Activated T-helper 2 cell treated with anti-CD3 and anti-CD28 coated beads, Interferon-gamma antibody, Interleukin-2, Interleukin-4, amounts not matched to agents 10 μg/mL and 5 μg/mL and 100 μg/mL, durations not matched to agents 14 hours and 24 hours and 36 hours (primary cell): Measurements from ENCODE around the gene RC3H1. TPM values are rescaled to one million over a fixed set of nuclear protein-coding genes. Genes with fewer than 3 reads are reported as not detected.
A peak's percentile ranks its signal among the peaks of the same experiment; 100 is the strongest.
"Not testable (repeated sequence)": the region's sequence is repeated elsewhere in the genome, so short reads cannot be mapped to it uniquely, and the experiment has no call there.

Source experiments
- DNase-seq: peaks from one replicate; pipeline ENCODE4 v3.0.0; 2021; ENCODE audit warnings: low spot score
- H3K27ac Mint-ChIP-seq: one replicate; pipeline ENCODE4 v1.8.0; 2021; ENCODE audit warnings: mixed read lengths
- H3K27me3 Mint-ChIP-seq: one replicate; pipeline ENCODE4 v1.8.0; 2021; ENCODE audit warnings: low read depth, mixed read lengths
- H3K36me3 Mint-ChIP-seq: one replicate; pipeline ENCODE4 v1.8.0; 2021; ENCODE audit warnings: low read depth, mixed read lengths
- H3K4me1 Mint-ChIP-seq: one replicate; pipeline ENCODE4 v1.8.0; 2021; ENCODE audit warnings: low read depth, mixed read lengths
- H3K4me3 Mint-ChIP-seq: one replicate; pipeline ENCODE4 v1.8.0; 2021; ENCODE audit warnings: low read depth, mild to moderate bottlenecking, moderate library complexity, mixed read lengths
- H3K9me3 Mint-ChIP-seq: one replicate; pipeline ENCODE4 v1.8.0; 2021; ENCODE audit warnings: mixed read lengths
- intact Hi-C: fragments of 100-400 bp; cut with micrococcal nuclease; formaldehyde crosslinking; loops from one replicate; pipeline ENCODE4 v1.15.1; 2023
- total RNA-seq: library from RNA; stranded (reverse); gene quantifications from 2 replicates; pipeline ENCODE4 v1.2.3, GENCODE V29; 2022

RC3H1 gene
- total RNA-seq, 1 donor from 2014 or later: 33.5 TPM

- peaks cover 10% of the 10 kb centered on the region for H3K4me1 Mint-ChIP-seq
- H3K4me3 Mint-ChIP-seq, H3K27me3 Mint-ChIP-seq, H3K27ac Mint-ChIP-seq, H3K9me3 Mint-ChIP-seq, DNase-seq, intact Hi-C loops: not testable (repeated sequence)
- H3K36me3 Mint-ChIP-seq: peaks cover 28% of the 10 kb centered on the region
Measured at GRCh38 chr1:173993948-173994347, 28.2 kb downstream of the RC3H1 start.

GRCh38 chr1:173988068-173988467 is 34.1 kb downstream of the RC3H1 start:
- peaks cover 9% of the 10 kb centered on the region for H3K4me1 Mint-ChIP-seq
- H3K9me3 Mint-ChIP-seq: no peaks in the 10 kb centered on the region
- no peaks in the 10 kb centered on the region for H3K27me3 Mint-ChIP-seq
- no peak overlapping the region for H3K4me3 Mint-ChIP-seq
- no peak overlapping the region for H3K27ac Mint-ChIP-seq
- intact Hi-C loops: no loop called here
- peaks cover 54% of the 10 kb centered on the region for H3K36me3 Mint-ChIP-seq
- no peak for DNase-seq

- DNase-seq: no peak
- intact Hi-C loops: no loop called here
- peaks cover 52% of the 10 kb centered on the region for H3K36me3 Mint-ChIP-seq
- no peak overlapping the region for H3K27ac Mint-ChIP-seq
- no peaks in the 10 kb centered on the region for H3K27me3 Mint-ChIP-seq
- H3K4me3 Mint-ChIP-seq: no peak overlapping the region
- peaks cover 9% of the 10 kb centered on the region for H3K4me1 Mint-ChIP-seq
- H3K9me3 Mint-ChIP-seq: no peaks in the 10 kb centered on the region
Measured at GRCh38 chr1:173986951-173987350, 35.2 kb downstream of the RC3H1 start.

- Mint-ChIP-seq H3K27me3 (no peaks in the 10 kb centered on the region), H3K36me3 (peaks cover 37% of the 10 kb centered on the region), H3K27ac (no peak overlapping the region), H3K4me3 (no peak overlapping the region), H3K4me1 (peaks cover 11% of the 10 kb centered on the region), H3K9me3 (no peaks in the 10 kb centered on the region)
- intact Hi-C loops: loop anchor here (10.0 kb wide), 1 partner anchor 55 kb away; the partner anchor contains the start of gene RC3H1
- no peak for DNase-seq
Measured at GRCh38 chr1:173970252-173970651, 51.9 kb downstream of the RC3H1 start.

GRCh38 chr1:173965896-173966295 is 56.3 kb downstream of the RC3H1 start:
- not testable (repeated sequence) for H3K9me3 Mint-ChIP-seq, H3K27me3 Mint-ChIP-seq, H3K4me3 Mint-ChIP-seq, H3K4me1 Mint-ChIP-seq, DNase-seq, H3K27ac Mint-ChIP-seq
- intact Hi-C loops: loop anchor here (10.0 kb wide), 1 partner anchor 249 kb away; no protein-coding TSS in a partner anchor
- peaks cover 51% of the 10 kb centered on the region for H3K36me3 Mint-ChIP-seq

- Mint-ChIP-seq H3K4me3 (no peak overlapping the region), H3K4me1 (peaks cover 6% of the 10 kb centered on the region), H3K27me3 (no peaks in the 10 kb centered on the region), H3K36me3 (peaks cover 65% of the 10 kb centered on the region), H3K27ac (no peak overlapping the region), H3K9me3 (no peaks in the 10 kb centered on the region)
- DNase-seq: no peak
- intact Hi-C loops: loop anchor here (10.0 kb wide), 1 partner anchor 251 kb away; no protein-coding TSS in a partner anchor
Measured at GRCh38 chr1:173963477-173963876, 58.7 kb downstream of the RC3H1 start.

GRCh38 chr1:173960625-173961024 is 61.5 kb downstream of the RC3H1 start:
- no peak for DNase-seq
- intact Hi-C loops: loop anchor here (10.0 kb wide), 1 partner anchor 254 kb away; no protein-coding TSS in a partner anchor
- H3K27ac Mint-ChIP-seq: no peak overlapping the region
- peaks cover 64% of the 10 kb centered on the region for H3K36me3 Mint-ChIP-seq
- H3K9me3 Mint-ChIP-seq: no peaks in the 10 kb centered on the region
- H3K4me1 Mint-ChIP-seq: peaks cover 3% of the 10 kb centered on the region
- H3K4me3 Mint-ChIP-seq: no peak overlapping the region
- no peaks in the 10 kb centered on the region for H3K27me3 Mint-ChIP-seq

GRCh38 chr1:173954179-173954578 is 68.0 kb downstream of the RC3H1 start:
- peaks cover 12% of the 10 kb centered on the region for H3K4me1 Mint-ChIP-seq
- H3K27ac Mint-ChIP-seq: no peak overlapping the region
- intact Hi-C loops: loop anchor here (5.0 kb wide), 1 partner anchor 87 kb away; the partner anchor contains the start of genes GAS5 and ZBTB37
- H3K27me3 Mint-ChIP-seq: no peaks in the 10 kb centered on the region
- H3K4me3 Mint-ChIP-seq: no peak overlapping the region
- DNase-seq: no peak
- H3K9me3 Mint-ChIP-seq: no peaks in the 10 kb centered on the region
- H3K36me3 Mint-ChIP-seq: peaks cover 70% of the 10 kb centered on the region

- DNase-seq: no peak
- Mint-ChIP-seq H3K9me3 (no peaks in the 10 kb centered on the region), H3K27me3 (no peaks in the 10 kb centered on the region), H3K4me3 (no peak overlapping the region), H3K27ac (no peak overlapping the region), H3K4me1 (peaks cover 8% of the 10 kb centered on the region), H3K36me3 (peaks cover 61% of the 10 kb centered on the region)
- intact Hi-C loops: no loop called here
Measured at GRCh38 chr1:173948594-173948993, 73.6 kb downstream of the RC3H1 start.

- Mint-ChIP-seq H3K4me1 (no peaks in the 10 kb centered on the region), H3K4me3 (no peak overlapping the region), H3K36me3 (peaks cover 53% of the 10 kb centered on the region), H3K9me3 (no peaks in the 10 kb centered on the region), H3K27ac (peak overlapping the region; percentile 11), H3K27me3 (no peaks in the 10 kb centered on the region)
- intact Hi-C loops: no loop called here
- no peak for DNase-seq
Measured at GRCh38 chr1:173946380-173946921, 75.7 kb downstream of the RC3H1 start.

- Mint-ChIP-seq H3K9me3 (no peaks in the 10 kb centered on the region), H3K27me3 (no peaks in the 10 kb centered on the region), H3K36me3 (peaks cover 61% of the 10 kb centered on the region), H3K27ac (no peak overlapping the region), H3K4me1 (peaks cover 1% of the 10 kb centered on the region), H3K4me3 (no peak overlapping the region)
- intact Hi-C loops: no loop called here
- DNase-seq: no peak
Measured at GRCh38 chr1:173937062-173937461, 85.1 kb downstream of the RC3H1 start.

GRCh38 chr1:173934440-173934839 is 87.7 kb downstream of the RC3H1 start:
- Mint-ChIP-seq H3K4me3 (no peak overlapping the region), H3K27me3 (no peaks in the 10 kb centered on the region), H3K36me3 (peaks cover 53% of the 10 kb centered on the region), H3K27ac (no peak overlapping the region), H3K4me1 (peaks cover 1% of the 10 kb centered on the region), H3K9me3 (no peaks in the 10 kb centered on the region)
- intact Hi-C loops: no loop called here
- DNase-seq: no peak

- H3K27me3 Mint-ChIP-seq, H3K4me3 Mint-ChIP-seq, H3K9me3 Mint-ChIP-seq, intact Hi-C loops, H3K27ac Mint-ChIP-seq, DNase-seq, H3K4me1 Mint-ChIP-seq: not testable (repeated sequence)
- peaks cover 26% of the 10 kb centered on the region for H3K36me3 Mint-ChIP-seq
Measured at GRCh38 chr1:173930541-173930940, 91.6 kb downstream of the RC3H1 start.
